Neural progenitor cell (in vitro differentiated cells): ENCODE results near the gene TTLL8. TPM values are rescaled to one million over a fixed set of nuclear protein-coding genes. Genes with fewer than 3 reads are reported as not detected.

Experiments
- DNase-seq: peaks from one replicate; pipeline ENCODE4 v3.0.0-alpha.2; 2016; ENCODE audit warnings: low spot score
- H2AFZ ChIP-seq: fragments of 200-600 bp; sonication (generic); replicated peaks from 2 replicates; pipeline ENCODE4 v1.6.1; 2016; ENCODE audit warnings: antibody characterized with exemption
- H3F3A ChIP-seq: fragments of 200-600 bp; sonication (generic); 2 replicates; pipeline ENCODE4 v1.6.1; 2016; ENCODE audit warnings: antibody characterized with exemption, low read depth
- H3K27ac ChIP-seq: fragments of 200-600 bp; sonication (generic); 2 replicates; pipeline ENCODE4 v1.5.1; 2016; ENCODE audit warnings: mild to moderate bottlenecking
- H3K27me3 ChIP-seq: fragments of 200-600 bp; sonication (generic); 2 replicates; pipeline ENCODE4 v1.6.1; 2016; ENCODE audit warnings: mild to moderate bottlenecking, moderate library complexity
- H3K36me3 ChIP-seq: fragments of 200-600 bp; sonication (generic); 2 replicates; pipeline ENCODE4 v1.5.1; 2016
- H3K4me1 ChIP-seq: fragments of 200-600 bp; sonication (generic); 2 replicates; pipeline ENCODE4 v1.6.1; 2016; ENCODE audit warnings: mixed run types
- H3K4me2 ChIP-seq: fragments of 200-600 bp; sonication (generic); 2 replicates; pipeline ENCODE4 v1.6.1; 2016
- H3K4me3 ChIP-seq: fragments of 200-600 bp; sonication (generic); 2 replicates; pipeline ENCODE4 v1.5.1; 2016
- H3K79me2 ChIP-seq: fragments of 200-600 bp; sonication (generic); 2 replicates; pipeline ENCODE4 v1.6.1; 2016; ENCODE audit warnings: low read depth
- H3K9ac ChIP-seq: fragments of 200-600 bp; sonication (generic); 2 replicates; pipeline ENCODE4 v1.6.1; 2016
- H3K9me3 ChIP-seq: fragments of 200-600 bp; sonication (generic); 2 replicates; pipeline ENCODE4 v1.5.1; 2016; ENCODE audit warnings: low read depth
- H4K20me1 ChIP-seq: fragments of 200-600 bp; sonication (generic); 2 replicates; pipeline ENCODE4 v1.6.1; 2016; ENCODE audit warnings: low read depth
- H3K27ac Mint-ChIP-seq: 3 replicates; pipeline ENCODE4 v1.8.0; 2021; ENCODE audit warnings: mixed read lengths
- H3K27me3 Mint-ChIP-seq: 2 replicates; pipeline ENCODE4 v1.8.0; 2022; ENCODE audit warnings: low read depth, mild to moderate bottlenecking, inconsistent platforms, moderate library complexity, mixed read lengths; ENCODE audit not compliant: insufficient read depth
- H3K36me3 Mint-ChIP-seq: 3 replicates; pipeline ENCODE4 v1.8.0; 2021; ENCODE audit warnings: mixed read lengths
- H3K4me1 Mint-ChIP-seq: 3 replicates; pipeline ENCODE4 v1.8.0; 2021; ENCODE audit warnings: mixed read lengths
- H3K4me3 Mint-ChIP-seq: 3 replicates; pipeline ENCODE4 v1.8.0; 2021; ENCODE audit warnings: mild to moderate bottlenecking, moderate library complexity, mixed read lengths
- H3K9me3 Mint-ChIP-seq: 3 replicates; pipeline ENCODE4 v1.8.0; 2020; ENCODE audit warnings: mixed read lengths
- EZH2 ChIP-seq: fragments of 200-600 bp; sonication (generic); IDR thresholded peaks from 2 replicates; pipeline ENCODE4 v1.6.1; 2017; ENCODE audit warnings: antibody characterized with exemption, mild to moderate bottlenecking, moderate library complexity
- EZH2phosphoT487 ChIP-seq: fragments of 200-600 bp; sonication (generic); IDR thresholded peaks from 2 replicates; pipeline ENCODE4 v1.6.1; 2017; ENCODE audit warnings: antibody characterized with exemption
- total RNA-seq: library from RNA; depleted of rRNA; stranded (reverse); fragments of >200 nt; gene quantifications from 2 replicates; pipeline ENCODE4 v1.2.3, GENCODE V29; 2015; ENCODE audit warnings: low replicate concordance
- TF ChIP-seq, protein P1 (sequence below): fragments of 200-600 bp; sonication (generic); IDR thresholded peaks from 2 replicates; pipeline ENCODE4 v1.5.1; 2017; ENCODE audit warnings: antibody characterized with exemption, mild to moderate bottlenecking

The TTLL8 gene
- total RNA-seq, 1 donor from 2014 or later, result not detected

DNA sequence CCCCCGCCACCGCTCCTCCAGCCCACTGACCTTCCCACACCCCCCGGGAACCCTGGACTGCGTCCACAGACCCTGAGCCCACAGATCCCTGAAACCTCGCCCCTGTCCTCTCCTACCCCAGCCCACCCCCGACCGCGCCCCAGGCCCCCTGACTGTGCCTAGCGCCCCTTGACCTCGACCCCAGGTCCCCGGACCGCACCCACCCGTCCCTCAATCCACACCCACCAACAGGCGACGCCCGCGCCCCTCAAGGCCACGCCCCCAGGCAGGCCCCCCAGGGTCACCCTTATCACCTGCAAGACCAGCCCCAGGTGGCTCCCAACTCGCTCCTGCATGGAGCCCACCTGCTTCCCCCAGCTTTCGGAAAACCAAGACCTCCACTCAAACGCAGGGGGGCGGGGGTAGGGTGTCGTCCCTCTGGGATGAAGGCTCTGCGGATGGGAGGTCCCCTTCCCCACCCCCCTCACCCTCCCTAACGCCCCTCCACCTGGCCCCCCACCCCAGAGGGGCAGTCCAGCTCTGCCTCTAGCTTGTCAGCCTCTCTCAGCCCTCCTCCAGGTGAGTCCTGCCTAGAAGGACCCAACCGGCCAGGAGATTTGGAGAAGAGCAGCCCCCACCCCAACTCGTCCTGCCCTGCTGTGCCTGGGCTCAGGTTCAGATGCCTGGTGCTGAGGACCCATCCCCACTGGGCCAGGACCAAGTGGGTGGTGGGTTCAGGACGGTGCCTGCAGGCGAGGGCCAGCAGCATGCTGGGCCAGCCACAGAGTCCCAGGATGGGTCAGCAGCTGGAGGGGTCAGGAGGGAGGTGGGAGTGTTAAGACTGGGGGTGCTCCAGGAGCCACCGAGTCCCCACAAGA is 42.4 kb downstream of the TTLL8 start:
- TF ChIP-seq, protein P1, sequence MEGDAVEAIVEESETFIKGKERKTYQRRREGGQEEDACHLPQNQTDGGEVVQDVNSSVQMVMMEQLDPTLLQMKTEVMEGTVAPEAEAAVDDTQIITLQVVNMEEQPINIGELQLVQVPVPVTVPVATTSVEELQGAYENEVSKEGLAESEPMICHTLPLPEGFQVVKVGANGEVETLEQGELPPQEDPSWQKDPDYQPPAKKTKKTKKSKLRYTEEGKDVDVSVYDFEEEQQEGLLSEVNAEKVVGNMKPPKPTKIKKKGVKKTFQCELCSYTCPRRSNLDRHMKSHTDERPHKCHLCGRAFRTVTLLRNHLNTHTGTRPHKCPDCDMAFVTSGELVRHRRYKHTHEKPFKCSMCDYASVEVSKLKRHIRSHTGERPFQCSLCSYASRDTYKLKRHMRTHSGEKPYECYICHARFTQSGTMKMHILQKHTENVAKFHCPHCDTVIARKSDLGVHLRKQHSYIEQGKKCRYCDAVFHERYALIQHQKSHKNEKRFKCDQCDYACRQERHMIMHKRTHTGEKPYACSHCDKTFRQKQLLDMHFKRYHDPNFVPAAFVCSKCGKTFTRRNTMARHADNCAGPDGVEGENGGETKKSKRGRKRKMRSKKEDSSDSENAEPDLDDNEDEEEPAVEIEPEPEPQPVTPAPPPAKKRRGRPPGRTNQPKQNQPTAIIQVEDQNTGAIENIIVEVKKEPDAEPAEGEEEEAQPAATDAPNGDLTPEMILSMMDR, result no peak
- TF ChIP-seq EZH2phosphoT487, result no peak
- TF ChIP-seq EZH2, result no peak
- Histone ChIP-seq H3K36me3 (no peaks in the 10 kb centered on the region), H3K4me1 (peaks cover 6% of the 10 kb centered on the region), H3K27ac (no peak overlapping the region), H3K4me2 (peak overlapping the region; percentile 77), H3K4me3 (no peak overlapping the region), H3K9me3 (no peaks in the 10 kb centered on the region), H4K20me1 (no peaks in the 10 kb centered on the region), H2AFZ (no peak overlapping the region), H3K27me3 (peaks cover 99% of the 10 kb centered on the region), H3K9ac (no peak overlapping the region), H3K79me2 (no peaks in the 10 kb centered on the region), H3F3A (no peaks in the 10 kb centered on the region)
- no peak overlapping the region for H3K4me3 Mint-ChIP-seq
- peak; percentile 0 for DNase-seq
- H3K36me3 Mint-ChIP-seq, result no peaks in the 10 kb centered on the region
- H3K27me3 Mint-ChIP-seq, result peaks cover 35% of the 10 kb centered on the region
- no peak overlapping the region for H3K27ac Mint-ChIP-seq
- no peaks in the 10 kb centered on the region for H3K4me1 Mint-ChIP-seq
- H3K9me3 Mint-ChIP-seq, result peaks cover 2% of the 10 kb centered on the region

DNA sequence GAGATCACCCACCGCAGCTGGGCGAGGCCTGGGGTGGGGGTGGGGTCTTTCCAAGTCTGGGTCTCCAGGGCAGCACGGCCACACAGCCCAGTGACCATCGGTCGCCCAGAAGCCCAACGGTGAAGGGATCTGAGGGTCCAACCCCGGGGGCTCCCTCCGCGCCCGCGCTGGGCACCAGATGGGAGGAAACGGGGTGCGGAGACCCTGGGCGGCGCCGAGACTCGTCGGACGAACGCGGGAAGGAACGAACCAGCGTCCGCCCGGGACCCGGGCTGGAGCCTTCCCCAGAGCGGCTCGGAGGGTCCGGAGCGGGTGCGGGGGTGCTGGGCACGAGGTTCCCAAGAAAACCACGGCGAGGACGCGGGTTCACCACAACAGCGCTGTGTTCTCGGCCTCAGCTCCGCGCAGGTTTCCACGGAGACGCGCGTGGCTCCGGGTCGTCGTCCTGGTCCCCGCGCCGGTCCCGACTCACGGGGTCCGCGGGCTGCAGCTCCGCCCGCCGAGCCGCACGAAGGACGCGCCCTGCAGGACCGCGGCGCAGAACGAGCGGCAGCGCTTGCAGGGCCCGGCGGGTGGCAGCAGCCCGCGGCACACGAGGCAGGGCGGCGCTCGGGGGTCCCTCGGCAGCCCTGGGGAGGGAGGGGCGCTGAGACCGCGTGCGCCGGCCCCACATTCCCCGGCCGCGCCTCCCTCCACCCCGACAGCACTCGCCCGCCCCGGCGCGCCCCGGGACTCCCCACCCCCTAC is 43.3 kb downstream of the TTLL8 start:
- H3K27ac ChIP-seq, result no peak overlapping the region
- DNase-seq, result peak; percentile 51
- H3K9me3 ChIP-seq, result no peaks in the 10 kb centered on the region
- H4K20me1 ChIP-seq, result no peaks in the 10 kb centered on the region
- H3K4me1 ChIP-seq, result peaks cover 10% of the 10 kb centered on the region
- peaks cover 2% of the 10 kb centered on the region for H3K9me3 Mint-ChIP-seq
- peak overlapping the region; percentile 52 for H2AFZ ChIP-seq
- no peaks in the 10 kb centered on the region for H3K36me3 ChIP-seq
- H3K4me3 ChIP-seq, result peak overlapping the region; percentile 43
- H3K4me2 ChIP-seq, result peak overlapping the region; percentile 77
- no peak overlapping the region for H3K27ac Mint-ChIP-seq
- H3K27me3 ChIP-seq, result peaks cover 100% of the 10 kb centered on the region
- peaks cover 2% of the 10 kb centered on the region for H3K4me1 Mint-ChIP-seq
- TF ChIP-seq, protein P1, result no peak
- peak; percentile 83 for TF ChIP-seq EZH2
- peak; percentile 81 for TF ChIP-seq EZH2phosphoT487
- peaks cover 36% of the 10 kb centered on the region for H3K27me3 Mint-ChIP-seq
- no peak overlapping the region for H3K9ac ChIP-seq
- no peak overlapping the region for H3K4me3 Mint-ChIP-seq
- no peaks in the 10 kb centered on the region for H3F3A ChIP-seq
- H3K36me3 Mint-ChIP-seq, result no peaks in the 10 kb centered on the region
- no peaks in the 10 kb centered on the region for H3K79me2 ChIP-seq

DNA sequence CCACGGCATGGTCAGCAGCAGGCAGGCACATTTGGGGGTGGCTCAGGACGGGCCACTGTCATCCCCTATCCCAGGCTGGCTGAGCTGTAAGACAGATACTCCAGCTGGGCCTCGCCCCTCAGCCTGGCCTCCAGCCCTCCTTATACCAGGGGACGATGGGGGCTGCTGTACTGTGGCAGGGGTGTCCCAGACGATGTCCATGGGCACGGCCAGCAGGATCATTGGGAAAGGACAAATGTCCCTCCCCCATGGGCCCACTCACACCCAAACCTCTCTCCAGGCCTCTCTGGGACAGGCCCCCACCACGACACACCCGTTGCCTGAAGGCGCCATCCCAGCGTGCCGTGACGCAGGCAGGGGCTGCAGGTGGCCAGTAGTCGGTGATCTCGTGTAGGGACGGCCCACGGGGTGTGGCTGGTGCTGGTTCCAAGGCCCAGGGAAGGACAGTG is 44.0 kb downstream of the TTLL8 start:
- peak overlapping the region; percentile 77 for H3K4me2 ChIP-seq
- peaks cover 2% of the 10 kb centered on the region for H3K4me1 Mint-ChIP-seq
- no peaks in the 10 kb centered on the region for H3K79me2 ChIP-seq
- H3K36me3 Mint-ChIP-seq, result no peaks in the 10 kb centered on the region
- H2AFZ ChIP-seq, result no peak overlapping the region
- no peak overlapping the region for H3K9ac ChIP-seq
- peaks cover 100% of the 10 kb centered on the region for H3K27me3 ChIP-seq
- H3F3A ChIP-seq, result no peaks in the 10 kb centered on the region
- H3K27ac ChIP-seq, result no peak overlapping the region
- H3K36me3 ChIP-seq, result no peaks in the 10 kb centered on the region
- H3K9me3 ChIP-seq, result no peaks in the 10 kb centered on the region
- no peak for DNase-seq
- peaks cover 31% of the 10 kb centered on the region for H3K27me3 Mint-ChIP-seq
- H3K4me3 ChIP-seq, result no peak overlapping the region
- peaks cover 2% of the 10 kb centered on the region for H3K9me3 Mint-ChIP-seq
- peaks cover 10% of the 10 kb centered on the region for H3K4me1 ChIP-seq
- H4K20me1 ChIP-seq, result no peaks in the 10 kb centered on the region
- no peak overlapping the region for H3K4me3 Mint-ChIP-seq
- no peak overlapping the region for H3K27ac Mint-ChIP-seq
- TF ChIP-seq EZH2phosphoT487, result no peak
- TF ChIP-seq, protein P1, result no peak
- TF ChIP-seq EZH2, result no peak
